ENCODE data around the gene HDAC4.

Gene HDAC4

DNA sequence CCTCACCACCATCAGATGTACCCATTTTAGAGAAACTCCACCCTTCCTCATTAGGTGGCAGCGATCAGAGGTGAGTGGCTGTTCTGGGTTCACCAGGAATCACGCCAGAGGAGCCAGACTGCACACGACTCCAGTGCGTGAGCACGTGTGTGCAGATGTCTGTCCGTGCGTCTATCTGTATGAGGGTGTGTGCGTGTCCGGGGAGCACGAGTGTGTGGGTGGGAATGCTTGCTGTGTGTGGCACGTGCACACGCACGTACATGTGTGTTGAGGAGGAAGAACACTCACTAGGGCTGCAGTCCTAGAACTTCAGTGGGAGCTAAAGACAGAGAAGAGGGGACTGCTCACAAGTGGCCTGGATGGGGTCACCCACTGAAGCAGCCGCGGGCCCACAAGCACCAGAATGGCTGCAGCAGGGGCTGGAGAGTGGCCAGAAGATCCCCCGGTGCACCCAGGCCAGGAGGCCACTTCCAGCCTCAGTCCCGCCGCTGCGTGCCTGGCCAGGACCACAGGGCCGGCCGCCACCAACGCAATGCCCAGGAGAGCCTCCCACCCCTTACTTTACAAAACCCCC, 13.9 kb downstream of the HDAC4 start:
- H4K20me1 ChIP-seq (ENCODE audit: low read depth, low read length), result no peaks in the 10 kb centered on the region
- no peak for TF ChIP-seq EZH2phosphoT487 (conservative IDR thresholded peaks at IDR 0.05; ENCODE audit: low read length)
- TF ChIP-seq, protein P1, sequence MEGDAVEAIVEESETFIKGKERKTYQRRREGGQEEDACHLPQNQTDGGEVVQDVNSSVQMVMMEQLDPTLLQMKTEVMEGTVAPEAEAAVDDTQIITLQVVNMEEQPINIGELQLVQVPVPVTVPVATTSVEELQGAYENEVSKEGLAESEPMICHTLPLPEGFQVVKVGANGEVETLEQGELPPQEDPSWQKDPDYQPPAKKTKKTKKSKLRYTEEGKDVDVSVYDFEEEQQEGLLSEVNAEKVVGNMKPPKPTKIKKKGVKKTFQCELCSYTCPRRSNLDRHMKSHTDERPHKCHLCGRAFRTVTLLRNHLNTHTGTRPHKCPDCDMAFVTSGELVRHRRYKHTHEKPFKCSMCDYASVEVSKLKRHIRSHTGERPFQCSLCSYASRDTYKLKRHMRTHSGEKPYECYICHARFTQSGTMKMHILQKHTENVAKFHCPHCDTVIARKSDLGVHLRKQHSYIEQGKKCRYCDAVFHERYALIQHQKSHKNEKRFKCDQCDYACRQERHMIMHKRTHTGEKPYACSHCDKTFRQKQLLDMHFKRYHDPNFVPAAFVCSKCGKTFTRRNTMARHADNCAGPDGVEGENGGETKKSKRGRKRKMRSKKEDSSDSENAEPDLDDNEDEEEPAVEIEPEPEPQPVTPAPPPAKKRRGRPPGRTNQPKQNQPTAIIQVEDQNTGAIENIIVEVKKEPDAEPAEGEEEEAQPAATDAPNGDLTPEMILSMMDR (IDR thresholded peaks at IDR 0.05; ENCODE audit: insufficient read depth, low read length, poor library complexity, severe bottlenecking), result no peak
- H3K9me2 ChIP-seq (replicated peaks; ENCODE audit: insufficient read depth, low read length), result no peaks in the 10 kb centered on the region
- no peak overlapping the region for H3K9ac ChIP-seq (ENCODE audit: low read length)
- H3K27ac ChIP-seq (ENCODE audit: low read depth, low read length), result no peak overlapping the region
- no peaks in the 10 kb centered on the region for H3K79me2 ChIP-seq (ENCODE audit: insufficient read depth, low read length)
- H3K9me3 ChIP-seq (ENCODE audit: insufficient read depth, low read length), result no peaks in the 10 kb centered on the region
- no peak overlapping the region for H2AFZ ChIP-seq (ENCODE audit: low read depth, low read length, severe bottlenecking)
- H3K36me3 ChIP-seq (ENCODE audit: low read length), result no peaks in the 10 kb centered on the region
- no peaks in the 10 kb centered on the region for H3K27me3 ChIP-seq (ENCODE audit: low read length)
- no peak overlapping the region for H3K4me2 ChIP-seq (ENCODE audit: low read depth, low read length, poor library complexity, severe bottlenecking)
- no peaks in the 10 kb centered on the region for H3F3A ChIP-seq (ENCODE audit: insufficient read depth)
- H3K4me3 ChIP-seq (ENCODE audit: insufficient read depth, low read length, poor library complexity, severe bottlenecking), result no peak overlapping the region

DNA sequence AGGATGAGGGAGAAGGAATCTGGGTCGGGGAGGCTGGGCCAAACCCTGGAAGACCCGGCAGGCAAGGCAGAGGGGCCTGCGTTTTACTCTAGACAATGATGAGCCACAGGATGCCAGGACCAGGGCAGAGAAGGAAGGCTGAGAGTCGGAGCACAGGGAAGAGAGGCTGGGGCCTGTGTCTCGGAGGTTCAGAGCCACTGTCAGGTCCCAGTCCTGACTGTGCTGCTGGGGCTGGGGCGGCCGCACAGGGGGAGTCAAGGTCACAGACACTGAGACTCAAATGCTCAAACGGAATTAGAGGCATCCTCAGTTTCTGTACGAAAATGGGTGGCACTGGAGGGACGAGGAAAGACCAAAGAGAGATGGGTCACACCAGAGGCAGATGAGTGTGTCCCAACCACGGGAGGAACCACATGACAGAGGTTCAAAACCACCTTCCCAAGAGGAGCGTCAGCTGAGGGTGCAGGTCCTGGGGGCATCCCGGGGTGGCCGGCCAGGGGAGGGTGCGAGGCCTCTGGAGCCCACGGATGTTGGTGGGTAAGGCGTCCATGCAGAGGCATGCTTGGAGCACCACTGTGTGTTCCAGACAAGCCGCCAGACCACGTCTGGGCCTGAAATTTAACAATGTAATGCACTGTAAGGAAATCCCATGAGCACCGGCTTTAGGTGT, 14.7 kb downstream of the HDAC4 start:
- TF ChIP-seq, protein P1 (IDR thresholded peaks at IDR 0.05; ENCODE audit: insufficient read depth, low read length, poor library complexity, severe bottlenecking), result no peak
- TF ChIP-seq EZH2phosphoT487 (conservative IDR thresholded peaks at IDR 0.05; ENCODE audit: low read length), result no peak
- Histone ChIP-seq H3K9me3 (ENCODE audit: insufficient read depth, low read length) (no peaks in the 10 kb centered on the region), H2AFZ (ENCODE audit: low read depth, low read length, severe bottlenecking) (no peak overlapping the region), H3K36me3 (ENCODE audit: low read length) (no peaks in the 10 kb centered on the region), H3K9ac (ENCODE audit: low read length) (no peak overlapping the region), H3K79me2 (ENCODE audit: insufficient read depth, low read length) (no peaks in the 10 kb centered on the region), H3F3A (ENCODE audit: insufficient read depth) (no peaks in the 10 kb centered on the region), H4K20me1 (ENCODE audit: low read depth, low read length) (peaks cover under 1% of the 10 kb centered on the region; the same call in 1 of the 2 replicates), H3K4me2 (ENCODE audit: low read depth, low read length, poor library complexity, severe bottlenecking) (no peak overlapping the region), H3K4me3 (ENCODE audit: insufficient read depth, low read length, poor library complexity, severe bottlenecking) (no peak overlapping the region), H3K27me3 (ENCODE audit: low read length) (no peaks in the 10 kb centered on the region), H3K9me2 (replicated peaks; ENCODE audit: insufficient read depth, low read length) (no peaks in the 10 kb centered on the region), H3K27ac (ENCODE audit: low read depth, low read length) (no peak overlapping the region)

DNA sequence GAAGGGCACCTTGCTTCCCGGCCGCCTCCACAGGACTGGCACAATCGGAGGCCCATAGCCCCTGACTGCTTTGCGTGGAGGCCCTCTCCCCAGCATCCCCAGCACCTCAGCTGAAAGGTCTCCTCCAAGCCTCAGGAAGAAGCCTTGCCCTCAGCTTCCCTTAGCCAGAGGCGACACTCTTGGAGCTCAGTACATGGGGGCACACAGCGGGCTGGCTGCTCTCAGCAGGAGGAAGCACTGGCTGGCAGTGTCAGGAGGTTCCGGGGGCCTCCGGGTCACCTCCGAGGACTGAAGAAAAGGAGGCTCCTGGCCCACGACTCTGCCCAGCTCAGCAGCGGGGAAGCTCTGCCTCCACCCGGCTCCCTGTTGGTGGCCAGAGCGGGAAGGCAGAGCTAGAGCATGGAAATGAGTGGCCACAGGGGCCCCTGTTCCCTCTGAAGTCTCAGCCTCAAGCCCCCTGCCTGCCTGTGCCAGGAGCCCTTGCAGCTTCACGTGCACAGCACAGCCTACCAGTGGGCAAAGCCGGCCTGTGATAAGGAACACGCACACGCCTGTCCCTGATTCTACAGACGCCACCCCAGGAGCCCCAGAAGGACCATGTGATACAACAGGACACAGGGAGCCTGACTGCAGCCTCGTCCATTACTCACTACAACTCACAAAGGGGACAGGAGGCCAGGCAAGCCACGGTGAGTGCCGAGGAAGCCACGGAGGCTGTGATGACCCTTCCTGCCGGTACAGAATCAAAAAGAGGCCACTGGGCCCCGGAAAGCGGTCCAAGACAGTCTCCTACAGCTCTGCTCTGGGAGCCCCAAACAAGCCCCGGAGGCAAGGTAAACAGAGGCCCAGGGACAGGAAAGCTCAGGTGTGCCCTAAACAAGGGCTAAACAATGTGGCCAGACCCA, 15.5 kb downstream of the HDAC4 start:
- Histone ChIP-seq H3K27ac (ENCODE audit: low read depth, low read length) (no peak overlapping the region), H3K9ac (ENCODE audit: low read length) (no peak overlapping the region), H3K4me2 (ENCODE audit: low read depth, low read length, poor library complexity, severe bottlenecking) (no peak overlapping the region), H3K9me2 (replicated peaks; ENCODE audit: insufficient read depth, low read length) (no peaks in the 10 kb centered on the region), H3K4me3 (ENCODE audit: insufficient read depth, low read length, poor library complexity, severe bottlenecking) (no peak overlapping the region), H3K79me2 (ENCODE audit: insufficient read depth, low read length) (no peaks in the 10 kb centered on the region), H3K27me3 (ENCODE audit: low read length) (no peaks in the 10 kb centered on the region), H2AFZ (ENCODE audit: low read depth, low read length, severe bottlenecking) (no peak overlapping the region), H3F3A (ENCODE audit: insufficient read depth) (no peaks in the 10 kb centered on the region), H4K20me1 (ENCODE audit: low read depth, low read length) (peaks cover 8% of the 10 kb centered on the region; the same call in 1 of the 2 replicates), H3K36me3 (ENCODE audit: low read length) (no peaks in the 10 kb centered on the region), H3K9me3 (ENCODE audit: insufficient read depth, low read length) (no peaks in the 10 kb centered on the region)
- TF ChIP-seq EZH2phosphoT487 (conservative IDR thresholded peaks at IDR 0.05; ENCODE audit: low read length), result no peak
- TF ChIP-seq, protein P1 (IDR thresholded peaks at IDR 0.05; ENCODE audit: insufficient read depth, low read length, poor library complexity, severe bottlenecking), result no peak
